NCI-H2227 (cell line): ENCODE measurements around the gene NFIC.

Experiments used
- DNase-seq: peaks from one replicate; lab custom pipeline; 2025; ENCODE audit not compliant: unreplicated experiment; lab: John Stamatoyannopoulos, UW

The NFIC gene

GRCh38 chr19:3464587-3465235, 98.3 kb downstream of the NFIC start:
- DNase-seq: no peak

GRCh38 chr19:3465552-3465951, 99.2 kb downstream of the NFIC start:
- no peak for DNase-seq

- DNase-seq: no peak
Measured at GRCh38 chr19:3466635-3467034, 100.3 kb downstream of the NFIC start.

- no peak for DNase-seq
Measured at GRCh38 chr19:3467437-3468198, 101.2 kb downstream of the NFIC start.

GRCh38 chr19:3468211-3468610, 101.8 kb downstream of the NFIC start:
- DNase-seq: no peak

GRCh38 chr19:3469638-3470499, 103.5 kb downstream of the NFIC start:
- DNase-seq: no peak

GRCh38 chr19:3470500-3471128, 104.2 kb downstream of the NFIC start:
- DNase-seq: no peak

- no peak for DNase-seq
Measured at GRCh38 chr19:3471954-3472655, 105.7 kb downstream of the NFIC start.

- DNase-seq: no peak
Measured at GRCh38 chr19:3474010-3474409, 107.6 kb downstream of the NFIC start.

GRCh38 chr19:3474614-3475013, 108.2 kb downstream of the NFIC start:
- no peak for DNase-seq

- DNase-seq: no peak
Measured at GRCh38 chr19:3475449-3475848, 109.1 kb downstream of the NFIC start.

- no peak for DNase-seq
Measured at GRCh38 chr19:3476830-3477229, 110.4 kb downstream of the NFIC start.

- no peak for DNase-seq
Measured at GRCh38 chr19:3477506-3477905, 111.1 kb downstream of the NFIC start.

GRCh38 chr19:3477951-3478350, 111.6 kb downstream of the NFIC start:
- no peak for DNase-seq

GRCh38 chr19:3478409-3479176, 112.2 kb downstream of the NFIC start:
- no peak for DNase-seq

- DNase-seq: peak; percentile 32
Measured at GRCh38 chr19:3479177-3479833, 112.9 kb downstream of the NFIC start.

- DNase-seq: no peak
Measured at GRCh38 chr19:3479834-3480215, 113.4 kb downstream of the NFIC start.

GRCh38 chr19:3480383-3481091, 114.2 kb downstream of the NFIC start, which contains the start of gene SMIM24:
Gene SMIM24, minus strand, starts transcription at chr19:3480525. Its CDS starts 62 bp downstream, at chr19:3480463.
- DNase-seq: no peak
